ENCODE data around the gene NR4A1.

The NR4A1 gene

DNA sequence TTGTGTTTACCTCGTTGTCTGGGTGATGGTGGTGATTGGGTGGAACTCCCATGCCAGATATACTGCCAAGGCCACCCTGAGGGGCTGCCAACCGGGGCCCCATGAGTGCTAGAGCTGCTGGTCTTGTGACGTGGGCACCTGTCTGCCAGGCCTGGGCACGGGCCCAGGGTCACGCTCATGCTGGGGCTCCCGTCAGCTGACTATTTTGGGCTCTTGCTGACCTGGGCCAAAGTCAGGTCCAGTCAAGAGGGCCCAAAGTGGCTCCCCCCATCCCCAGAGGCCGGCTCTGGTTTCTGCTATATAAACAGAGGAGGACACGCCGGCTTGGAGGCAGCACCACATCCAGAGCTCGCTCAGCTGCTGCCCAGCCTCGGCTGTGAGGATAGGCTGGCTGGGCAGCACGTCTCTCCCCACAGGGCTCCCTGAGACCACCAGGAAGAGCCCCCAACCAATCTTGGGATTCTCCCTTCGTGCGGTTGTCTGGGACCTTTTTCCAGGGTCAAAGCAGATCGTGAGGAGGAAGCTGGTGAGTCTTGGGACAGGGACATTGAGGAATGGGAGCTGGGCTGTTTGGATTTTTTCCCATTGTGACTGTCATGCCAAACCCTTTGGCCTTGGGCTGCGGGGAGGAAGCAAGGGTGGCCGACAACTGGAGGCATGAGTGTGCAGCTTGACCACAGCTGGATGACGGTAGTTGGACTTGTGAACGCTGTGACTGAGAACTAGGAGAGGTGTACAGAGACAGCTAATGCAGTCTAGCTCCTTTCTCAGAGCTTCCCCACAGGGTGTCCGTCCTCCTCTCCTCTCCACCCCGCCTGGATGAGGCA, 7.6 kb upstream of the NR4A1 start:
- no peak overlapping the region for H3K4me2 ChIP-seq (ENCODE audit: low read depth, low read length)
- no peaks in the 10 kb centered on the region for H3K27me3 ChIP-seq (replicated peaks; ENCODE audit: insufficient read depth, low read length)
- no peak overlapping the region for H2AFZ ChIP-seq (ENCODE audit: low read length)
- H3K27ac ChIP-seq (ENCODE audit: low read length) = no peak overlapping the region
- no peaks in the 10 kb centered on the region for H3K79me2 ChIP-seq (ENCODE audit: low read length)
- H3F3A ChIP-seq (ENCODE audit: insufficient read depth, low read length) = no peaks in the 10 kb centered on the region
- no peak overlapping the region for H3K4me3 ChIP-seq (ENCODE audit: low read length)
- TF ChIP-seq, protein P1, sequence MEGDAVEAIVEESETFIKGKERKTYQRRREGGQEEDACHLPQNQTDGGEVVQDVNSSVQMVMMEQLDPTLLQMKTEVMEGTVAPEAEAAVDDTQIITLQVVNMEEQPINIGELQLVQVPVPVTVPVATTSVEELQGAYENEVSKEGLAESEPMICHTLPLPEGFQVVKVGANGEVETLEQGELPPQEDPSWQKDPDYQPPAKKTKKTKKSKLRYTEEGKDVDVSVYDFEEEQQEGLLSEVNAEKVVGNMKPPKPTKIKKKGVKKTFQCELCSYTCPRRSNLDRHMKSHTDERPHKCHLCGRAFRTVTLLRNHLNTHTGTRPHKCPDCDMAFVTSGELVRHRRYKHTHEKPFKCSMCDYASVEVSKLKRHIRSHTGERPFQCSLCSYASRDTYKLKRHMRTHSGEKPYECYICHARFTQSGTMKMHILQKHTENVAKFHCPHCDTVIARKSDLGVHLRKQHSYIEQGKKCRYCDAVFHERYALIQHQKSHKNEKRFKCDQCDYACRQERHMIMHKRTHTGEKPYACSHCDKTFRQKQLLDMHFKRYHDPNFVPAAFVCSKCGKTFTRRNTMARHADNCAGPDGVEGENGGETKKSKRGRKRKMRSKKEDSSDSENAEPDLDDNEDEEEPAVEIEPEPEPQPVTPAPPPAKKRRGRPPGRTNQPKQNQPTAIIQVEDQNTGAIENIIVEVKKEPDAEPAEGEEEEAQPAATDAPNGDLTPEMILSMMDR (IDR thresholded peaks at IDR 0.05; ENCODE audit: low read length) = no peak
- TF ChIP-seq EZH2phosphoT487 (IDR thresholded peaks at IDR 0.05; ENCODE audit: low read length) (no peak), EZH2 (optimal IDR thresholded peaks at IDR 0.05; ENCODE audit: low read depth, low read length) (no peak)
- no peaks in the 10 kb centered on the region for H3K9me2 ChIP-seq (replicated peaks; ENCODE audit: insufficient read depth, low read length)
- no peaks in the 10 kb centered on the region for H4K20me1 ChIP-seq (ENCODE audit: insufficient read depth, low read length)
- H3K9ac ChIP-seq (ENCODE audit: low read length) = no peak overlapping the region
- no peaks in the 10 kb centered on the region for H3K36me3 ChIP-seq (replicated peaks; ENCODE audit: insufficient read depth, low read length)
- H3K9me3 ChIP-seq (replicated peaks; ENCODE audit: insufficient read depth, low read length) = no peaks in the 10 kb centered on the region
- no peak for DNase-seq
- H3K4me1 ChIP-seq (ENCODE audit: low read length) = no peaks in the 10 kb centered on the region

DNA sequence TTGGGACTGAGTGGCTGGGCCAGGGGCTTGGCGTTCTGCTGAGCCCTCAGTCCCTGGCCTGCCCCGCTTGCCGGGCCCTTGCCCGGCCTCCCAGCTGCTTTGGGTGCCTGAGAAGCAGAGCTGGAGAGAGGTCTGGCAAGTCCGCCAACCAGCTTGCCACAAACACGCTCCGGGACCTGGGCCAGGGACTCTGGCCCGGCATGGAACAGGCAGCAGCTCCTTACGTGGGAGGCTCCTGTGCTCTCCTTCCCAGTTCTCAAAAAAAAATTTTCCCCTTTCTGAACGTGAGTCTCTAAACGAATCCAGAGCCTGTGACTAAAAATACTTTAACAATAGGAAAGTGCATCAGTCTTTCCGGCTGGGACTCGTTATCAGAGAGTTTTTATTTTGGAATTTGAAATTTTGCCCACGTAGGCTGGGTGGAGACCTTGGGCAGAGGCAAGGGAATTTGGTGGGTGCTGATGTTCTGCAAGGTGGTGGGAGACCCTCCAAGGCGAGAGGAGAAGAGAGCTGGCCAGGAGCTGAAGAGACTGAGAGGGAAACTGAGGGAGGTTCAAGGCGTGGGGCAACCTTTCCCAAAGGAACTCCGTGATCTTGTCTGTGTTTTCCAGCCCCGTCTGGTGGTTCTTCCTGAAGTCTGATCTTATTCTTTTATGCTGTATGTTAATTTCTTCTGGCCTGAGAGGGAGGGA, 6.8 kb upstream of the NR4A1 start:
- no peaks in the 10 kb centered on the region for H3K36me3 ChIP-seq (replicated peaks; ENCODE audit: insufficient read depth, low read length)
- no peaks in the 10 kb centered on the region for H4K20me1 ChIP-seq (ENCODE audit: insufficient read depth, low read length)
- H3K4me1 ChIP-seq (ENCODE audit: low read length) = no peaks in the 10 kb centered on the region
- H3K4me3 ChIP-seq (ENCODE audit: low read length) = no peak overlapping the region
- H3K9me2 ChIP-seq (replicated peaks; ENCODE audit: insufficient read depth, low read length) = no peaks in the 10 kb centered on the region
- no peak overlapping the region for H2AFZ ChIP-seq (ENCODE audit: low read length)
- H3F3A ChIP-seq (ENCODE audit: insufficient read depth, low read length) = no peaks in the 10 kb centered on the region; the same call in 1 of the 2 replicates
- no peaks in the 10 kb centered on the region for H3K79me2 ChIP-seq (ENCODE audit: low read length)
- H3K9ac ChIP-seq (ENCODE audit: low read length) = no peak overlapping the region
- no peak overlapping the region for H3K27ac ChIP-seq (ENCODE audit: low read length)
- TF ChIP-seq EZH2 (optimal IDR thresholded peaks at IDR 0.05; ENCODE audit: low read depth, low read length) (no peak), EZH2phosphoT487 (IDR thresholded peaks at IDR 0.05; ENCODE audit: low read length) (no peak)
- TF ChIP-seq, protein P1 (IDR thresholded peaks at IDR 0.05; ENCODE audit: low read length) = no peak
- H3K9me3 ChIP-seq (replicated peaks; ENCODE audit: insufficient read depth, low read length) = no peaks in the 10 kb centered on the region
- no peak overlapping the region for H3K4me2 ChIP-seq (ENCODE audit: low read depth, low read length)
- H3K27me3 ChIP-seq (replicated peaks; ENCODE audit: insufficient read depth, low read length) = no peaks in the 10 kb centered on the region
- peak; percentile 0 for DNase-seq

DNA sequence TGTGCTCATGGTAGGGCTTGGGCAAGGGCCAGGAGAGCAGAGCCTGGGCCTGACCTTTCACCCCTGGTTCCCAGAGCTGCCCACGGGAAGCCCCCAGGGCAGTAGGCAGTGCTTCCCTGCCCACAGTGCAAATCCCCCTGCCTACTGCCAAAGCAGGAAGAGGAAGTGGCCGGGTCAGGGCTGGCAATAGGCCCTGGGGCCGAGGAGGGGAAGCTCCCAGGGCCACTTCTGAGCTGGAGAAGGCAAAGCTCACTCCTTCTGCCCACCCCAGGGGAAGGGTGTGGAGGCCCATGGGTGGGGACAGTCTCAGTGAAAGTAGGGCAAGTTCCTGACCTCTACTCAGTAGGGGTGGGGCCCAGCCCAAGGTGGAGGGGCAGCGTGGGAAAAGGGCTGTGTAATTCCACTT, 5.4 kb upstream of the NR4A1 start:
- H3K9me2 ChIP-seq (replicated peaks; ENCODE audit: insufficient read depth, low read length) = no peaks in the 10 kb centered on the region
- H3K9ac ChIP-seq (ENCODE audit: low read length) = no peak overlapping the region
- H3K4me1 ChIP-seq (ENCODE audit: low read length) = peaks cover 11% of the 10 kb centered on the region
- H3K36me3 ChIP-seq (replicated peaks; ENCODE audit: insufficient read depth, low read length) = no peaks in the 10 kb centered on the region
- H3K4me3 ChIP-seq (ENCODE audit: low read length) = no peak overlapping the region
- no peaks in the 10 kb centered on the region for H3K9me3 ChIP-seq (replicated peaks; ENCODE audit: insufficient read depth, low read length)
- no peak overlapping the region for H3K27ac ChIP-seq (ENCODE audit: low read length)
- peaks cover 8% of the 10 kb centered on the region; the same call in 1 of the 2 replicates for H3F3A ChIP-seq (ENCODE audit: insufficient read depth, low read length)
- no peak for DNase-seq
- no peak overlapping the region for H2AFZ ChIP-seq (ENCODE audit: low read length)
- H3K79me2 ChIP-seq (ENCODE audit: low read length) = no peaks in the 10 kb centered on the region
- TF ChIP-seq, protein P1 (IDR thresholded peaks at IDR 0.05; ENCODE audit: low read length) = no peak
- TF ChIP-seq EZH2 (optimal IDR thresholded peaks at IDR 0.05; ENCODE audit: low read depth, low read length) (no peak), EZH2phosphoT487 (IDR thresholded peaks at IDR 0.05; ENCODE audit: low read length) (no peak)
- no peak overlapping the region for H3K4me2 ChIP-seq (ENCODE audit: low read depth, low read length)
- H4K20me1 ChIP-seq (ENCODE audit: insufficient read depth, low read length) = no peaks in the 10 kb centered on the region
- no peaks in the 10 kb centered on the region for H3K27me3 ChIP-seq (replicated peaks; ENCODE audit: insufficient read depth, low read length)
